ENCODE measurements around the gene DYNC1I1.

- TF ChIP-seq CTCF (IDR thresholded peaks at IDR 0.05): no peak
- no peak for TF ChIP-seq POLR2A (IDR thresholded peaks at IDR 0.05)
These were observed 286.7 kb downstream of the DYNC1I1 start for GRCh38 chr7:96059075-96059474.
